ENCODE data around the gene NELFB.

The NELFB gene

DNA sequence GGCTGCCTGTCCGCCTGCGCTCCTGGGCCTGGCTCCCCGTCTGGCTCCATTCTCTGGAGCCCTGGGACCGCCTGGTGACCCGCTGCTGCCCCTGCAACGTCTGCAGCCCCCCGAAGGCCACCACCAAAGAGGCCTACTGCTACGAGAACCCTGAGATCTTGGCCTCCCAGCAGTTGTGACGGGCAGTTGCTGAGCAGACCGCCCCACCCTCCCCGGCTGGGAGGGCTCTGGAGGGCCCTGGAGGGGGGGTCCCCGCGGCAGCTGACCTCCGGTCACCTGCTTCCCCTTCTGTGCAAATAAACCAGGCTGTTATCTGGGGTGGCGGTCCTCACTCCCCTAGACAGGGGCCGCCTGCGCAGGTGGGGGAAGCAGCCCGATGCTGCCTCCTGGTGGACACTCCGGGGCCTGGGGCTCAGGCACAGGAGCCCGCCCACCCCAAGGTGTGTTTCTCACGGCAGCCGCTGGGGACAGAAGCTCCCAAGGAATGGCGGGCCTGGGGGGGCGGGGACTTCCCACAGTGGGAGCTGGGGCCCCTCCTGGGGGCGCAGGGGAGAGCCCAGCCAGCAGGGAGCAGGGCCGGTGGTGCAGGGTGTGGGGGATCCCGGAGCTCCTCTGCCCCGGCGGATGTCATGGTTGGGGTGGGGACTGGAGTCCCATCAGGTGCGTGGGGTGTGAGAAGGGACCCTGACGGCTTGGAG lies 18.7 kb upstream of the NELFB start:
- Histone ChIP-seq H3K18ac (ENCODE audit: low read length) (peak overlapping the region; percentile 95), H3K23ac (ENCODE audit: low read depth, low read length, poor library complexity) (peak overlapping the region; percentile 89), H3K4me1 (ENCODE audit: control insufficient read depth in 2 of 2, insufficient read depth in 1 of 2, low read depth in 1 of 2, low read length in 2 of 2) (peaks cover 15% of the 10 kb centered on the region in 2 donors), H3K4me2 (ENCODE audit: insufficient read depth, low read length, poor library complexity, severe bottlenecking) (peak overlapping the region; percentile 25), H3K4ac (ENCODE audit: low read length) (peak overlapping the region; percentile 66), H2BK120ac (ENCODE audit: low read depth, low read length) (no peak overlapping the region), H3K4me3 (ENCODE audit: low read length in 2 of 2) (peak overlapping the region in 1 of 2 donors; percentile 46), H3K9me3 (replicated peaks in 1 of 2; ENCODE audit: control insufficient read depth in 2 of 2, insufficient read depth in 1 of 2, low read depth in 1 of 2, low read length in 2 of 2) (no peaks in the 10 kb centered on the region), H2BK12ac (ENCODE audit: low read length) (peak overlapping the region; percentile 73), H4K8ac (ENCODE audit: low read depth, low read length) (no peak overlapping the region), H2BK5ac (ENCODE audit: low read length) (peak overlapping the region; percentile 97), H3K79me1 (ENCODE audit: low read depth, low read length) (peaks cover 12% of the 10 kb centered on the region), H3K9ac (ENCODE audit: low read depth, low read length, poor library complexity) (peak overlapping the region; percentile 70), H2AFZ (ENCODE audit: low read length) (no peak overlapping the region), H3K27me3 (ENCODE audit: control insufficient read depth in 3 of 3, insufficient read depth in 3 of 3, low read depth in 1 of 3, low read length in 3 of 3) (peaks cover 0 to 3% (median 0%) of the 10 kb centered on the region in 3 experiments), H2BK15ac (ENCODE audit: low read length) (peak overlapping the region; percentile 98), H4K91ac (ENCODE audit: low read depth, low read length, poor library complexity) (no peak overlapping the region), H3K27ac (replicated peaks; ENCODE audit: low read length) (no peak overlapping the region), H3K14ac (ENCODE audit: low read length) (peak overlapping the region; percentile 56), H2AK5ac (ENCODE audit: low read depth, low read length) (peak overlapping the region; percentile 100), H3K36me3 (replicated peaks in 1 of 2; ENCODE audit: control insufficient read depth in 2 of 2, insufficient read depth in 2 of 2, low read length in 2 of 2) (peaks cover 0 to 5% of the 10 kb centered on the region in 2 donors)
- no CpG with 5 or more reads among the region's 31 CpGs for whole genome bisulfite sequencing, 2 donors (ENCODE audit: extremely low coverage in 2 of 2, insufficient read length in 2 of 2, insufficient replicate concordance in 1 of 2)
- DNase-seq (ENCODE audit: low spot score): peak; percentile 84

DNA sequence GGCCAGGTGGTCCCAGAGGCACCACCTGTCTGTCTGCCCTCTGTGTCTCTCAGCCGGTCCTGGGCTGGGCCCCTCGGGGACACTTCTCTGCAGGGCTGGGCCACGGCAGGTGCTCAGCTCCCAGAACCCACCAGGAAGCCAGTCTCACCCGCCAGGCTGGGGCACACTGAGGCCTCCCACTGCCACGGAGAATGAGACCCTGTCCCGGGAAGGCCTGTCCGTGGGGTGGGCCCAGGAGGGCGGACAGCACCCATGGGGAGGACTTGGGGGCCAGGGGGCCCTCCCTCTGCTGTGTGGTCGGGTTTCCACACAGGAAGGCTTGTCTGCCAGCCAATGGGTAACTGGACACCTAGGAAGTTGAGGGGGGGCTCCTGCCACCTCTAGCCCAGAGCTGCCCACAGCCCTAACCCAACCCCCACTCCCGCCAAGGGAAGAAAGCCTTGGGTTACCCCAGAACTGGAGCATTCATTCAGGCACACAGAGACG lies 18.1 kb upstream of the NELFB start:
- H3K27ac ChIP-seq (replicated peaks; ENCODE audit: low read length): no peak overlapping the region
- no peak overlapping the region for H4K8ac ChIP-seq (ENCODE audit: low read depth, low read length)
- peaks cover 15% of the 10 kb centered on the region in 2 donors for H3K4me1 ChIP-seq (ENCODE audit: control insufficient read depth in 2 of 2, insufficient read depth in 1 of 2, low read depth in 1 of 2, low read length in 2 of 2)
- peak overlapping the region; percentile 56 for H3K14ac ChIP-seq (ENCODE audit: low read length)
- H2BK12ac ChIP-seq (ENCODE audit: low read length): peak overlapping the region; percentile 73
- peak overlapping the region; percentile 60 for H3K9ac ChIP-seq (ENCODE audit: low read depth, low read length, poor library complexity)
- H4K91ac ChIP-seq (ENCODE audit: low read depth, low read length, poor library complexity): no peak overlapping the region
- peak overlapping the region; percentile 97 for H2BK5ac ChIP-seq (ENCODE audit: low read length)
- peaks cover 0 to 2% (median 0%) of the 10 kb centered on the region in 3 experiments for H3K27me3 ChIP-seq (ENCODE audit: control insufficient read depth in 3 of 3, insufficient read depth in 3 of 3, low read depth in 1 of 3, low read length in 3 of 3)
- H3K9me3 ChIP-seq (replicated peaks in 1 of 2; ENCODE audit: control insufficient read depth in 2 of 2, insufficient read depth in 1 of 2, low read depth in 1 of 2, low read length in 2 of 2): no peaks in the 10 kb centered on the region
- peak overlapping the region; percentile 14 for H3K4me2 ChIP-seq (ENCODE audit: insufficient read depth, low read length, poor library complexity, severe bottlenecking)
- peaks cover 15% of the 10 kb centered on the region for H3K79me1 ChIP-seq (ENCODE audit: low read depth, low read length)
- H2AK5ac ChIP-seq (ENCODE audit: low read depth, low read length): peak overlapping the region; percentile 100
- no peak for DNase-seq (ENCODE audit: low spot score)
- WGBS, 2 donors (ENCODE audit: extremely low coverage in 2 of 2, insufficient read length in 2 of 2, insufficient replicate concordance in 1 of 2): no CpG with 5 or more reads among the region's 11 CpGs
- H3K4me3 ChIP-seq (ENCODE audit: low read length in 2 of 2): peak overlapping the region in 1 of 2 donors; percentile 46
- no peak overlapping the region for H2BK120ac ChIP-seq (ENCODE audit: low read depth, low read length)
- peak overlapping the region; percentile 89 for H3K23ac ChIP-seq (ENCODE audit: low read depth, low read length, poor library complexity)
- H2AFZ ChIP-seq (ENCODE audit: low read length): no peak overlapping the region
- peaks cover 0 to 9% of the 10 kb centered on the region in 2 donors for H3K36me3 ChIP-seq (replicated peaks in 1 of 2; ENCODE audit: control insufficient read depth in 2 of 2, insufficient read depth in 2 of 2, low read length in 2 of 2)
- H2BK15ac ChIP-seq (ENCODE audit: low read length): peak overlapping the region; percentile 98
- H3K18ac ChIP-seq (ENCODE audit: low read length): peak overlapping the region; percentile 95
- H3K4ac ChIP-seq (ENCODE audit: low read length): peak overlapping the region; percentile 66

DNA sequence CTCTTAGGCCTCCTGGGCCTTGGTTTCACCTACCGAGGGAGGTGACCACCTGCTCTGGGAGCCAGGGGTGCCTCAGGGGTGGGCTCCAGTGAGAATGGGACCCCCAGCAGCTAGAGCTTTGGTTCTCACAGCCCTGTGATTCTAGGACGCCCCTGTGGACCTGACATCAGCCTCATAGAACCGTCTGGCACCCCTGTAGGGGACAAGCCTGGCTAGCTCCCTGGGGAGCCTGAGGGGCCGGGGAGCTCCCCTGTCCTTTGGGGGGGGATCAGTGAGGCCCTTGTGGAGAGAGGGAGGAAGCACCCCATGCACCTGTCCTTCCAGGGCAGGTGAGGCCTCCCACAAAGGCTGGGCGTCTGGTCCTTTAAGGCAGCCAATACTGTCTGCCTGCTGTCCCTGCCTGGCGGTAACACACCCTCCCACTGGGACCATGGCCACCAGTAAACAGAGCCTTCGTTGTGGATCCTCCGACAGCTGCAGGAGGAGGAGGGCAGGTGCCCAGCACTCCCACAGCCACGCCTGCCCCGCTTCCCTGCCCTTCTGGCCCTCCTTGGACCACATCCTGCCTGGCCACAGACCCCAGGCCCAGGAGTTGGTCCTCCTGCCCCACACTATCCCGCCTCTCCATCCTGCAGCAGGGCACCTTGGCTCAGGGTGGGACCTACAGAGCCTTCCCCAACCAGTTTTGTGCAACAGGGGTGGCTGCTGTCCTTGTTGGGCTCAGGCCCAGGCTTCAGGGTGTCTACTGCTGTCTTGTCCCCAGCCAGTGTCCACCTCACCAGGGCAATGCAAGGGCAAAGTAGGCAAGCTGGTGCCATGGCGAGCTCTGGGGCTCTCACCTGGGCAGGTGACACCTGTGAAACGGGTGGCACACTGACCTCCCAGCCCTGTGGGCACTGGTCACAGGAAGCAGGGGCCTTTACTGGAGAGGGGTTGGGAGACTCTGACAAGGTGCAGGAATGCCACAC lies 17.1 kb upstream of the NELFB start:
- Histone ChIP-seq H3K18ac (ENCODE audit: low read length) (no peak overlapping the region), H3K9ac (ENCODE audit: low read depth, low read length, poor library complexity) (peak overlapping the region; percentile 38), H4K91ac (ENCODE audit: low read depth, low read length, poor library complexity) (no peak overlapping the region), H3K9me3 (replicated peaks in 1 of 2; ENCODE audit: control insufficient read depth in 2 of 2, insufficient read depth in 1 of 2, low read depth in 1 of 2, low read length in 2 of 2) (no peaks in the 10 kb centered on the region), H3K23ac (ENCODE audit: low read depth, low read length, poor library complexity) (peak overlapping the region; percentile 89), H3K27ac (replicated peaks; ENCODE audit: low read length) (no peak overlapping the region), H3K4me2 (ENCODE audit: insufficient read depth, low read length, poor library complexity, severe bottlenecking) (no peak overlapping the region), H3K4me3 (ENCODE audit: low read length in 2 of 2) (no peak overlapping the region), H3K36me3 (replicated peaks in 1 of 2; ENCODE audit: control insufficient read depth in 2 of 2, insufficient read depth in 2 of 2, low read length in 2 of 2) (peaks cover 11 to 19% of the 10 kb centered on the region in 2 donors), H2BK12ac (ENCODE audit: low read length) (no peak overlapping the region), H2AK5ac (ENCODE audit: low read depth, low read length) (peak overlapping the region; percentile 100), H3K14ac (ENCODE audit: low read length) (no peak overlapping the region), H2BK5ac (ENCODE audit: low read length) (no peak overlapping the region), H2AFZ (ENCODE audit: low read length) (no peak overlapping the region), H3K4ac (ENCODE audit: low read length) (no peak overlapping the region), H2BK15ac (ENCODE audit: low read length) (peak overlapping the region; percentile 43), H3K4me1 (ENCODE audit: control insufficient read depth in 2 of 2, insufficient read depth in 1 of 2, low read depth in 1 of 2, low read length in 2 of 2) (peaks cover 23 to 24% of the 10 kb centered on the region in 2 donors), H3K27me3 (ENCODE audit: control insufficient read depth in 3 of 3, insufficient read depth in 3 of 3, low read depth in 1 of 3, low read length in 3 of 3) (no peaks in the 10 kb centered on the region), H4K8ac (ENCODE audit: low read depth, low read length) (peak overlapping the region; percentile 52), H3K79me1 (ENCODE audit: low read depth, low read length) (peaks cover 24% of the 10 kb centered on the region), H2BK120ac (ENCODE audit: low read depth, low read length) (no peak overlapping the region)
- WGBS, 2 donors (ENCODE audit: extremely low coverage in 2 of 2, insufficient read length in 2 of 2, insufficient replicate concordance in 1 of 2): no CpG with 5 or more reads among the region's 13 CpGs
- DNase-seq (ENCODE audit: low spot score): no peak

Measured in neuronal stem cell (in vitro differentiated cells).